NCI-H526 (cell line): ENCODE data around the gene AIFM3.
"Not testable (repeated sequence)": the region's sequence is repeated elsewhere in the genome, so short reads cannot be mapped to it uniquely, and the experiment has no call there.

Source experiments
- DNase-seq, 2 experiments: peaks; one replicate each; lab custom pipeline; 2025; lab: John Stamatoyannopoulos, UW

AIFM3 gene

GRCh38 chr22:20942203-20942902, 24.7 kb upstream of the AIFM3 start:
- DNase-seq, result not testable (repeated sequence)

GRCh38 chr22:20943104-20943933, 23.7 kb upstream of the AIFM3 start:
- no peak for DNase-seq

GRCh38 chr22:20944042-20944441, 23.0 kb upstream of the AIFM3 start:
- no peak for DNase-seq

- DNase-seq, result no peak
These were observed 21.5 kb upstream of the AIFM3 start for GRCh38 chr22:20945578-20945934.

GRCh38 chr22:20946080-20946986, 20.7 kb upstream of the AIFM3 start:
- DNase-seq, result no peak

- DNase-seq, result no peak
These were observed 20.1 kb upstream of the AIFM3 start for GRCh38 chr22:20946991-20947390.

- DNase-seq, result no peak
These were observed 18.6 kb upstream of the AIFM3 start for GRCh38 chr22:20948450-20948849.

GRCh38 chr22:20948989-20949388, 18.1 kb upstream of the AIFM3 start:
- DNase-seq, result no peak

- no peak for DNase-seq
These were observed 17.3 kb upstream of the AIFM3 start for GRCh38 chr22:20949698-20950183.

- no peak for DNase-seq
These were observed 15.7 kb upstream of the AIFM3 start for GRCh38 chr22:20951151-20951931.

- DNase-seq, result peak in 1 of 2 experiments; percentile 25
These were observed 15.1 kb upstream of the AIFM3 start for GRCh38 chr22:20951932-20952380.

GRCh38 chr22:20952544-20953341, 14.3 kb upstream of the AIFM3 start:
- DNase-seq, result peak in 1 of 2 experiments; percentile 63

- no peak for DNase-seq
These were observed 13.8 kb upstream of the AIFM3 start for GRCh38 chr22:20953342-20953608.

- DNase-seq, result no peak
These were observed 13.2 kb upstream of the AIFM3 start for GRCh38 chr22:20953668-20954500.

- DNase-seq, result no peak
These were observed 11.5 kb upstream of the AIFM3 start for GRCh38 chr22:20955548-20955947.

- peak in 1 of 2 experiments; percentile 38 for DNase-seq
These were observed 10.6 kb upstream of the AIFM3 start for GRCh38 chr22:20956258-20957101.

GRCh38 chr22:20957102-20957682, 9.9 kb upstream of the AIFM3 start:
- DNase-seq, result peak in 1 of 2 experiments; percentile 45

- DNase-seq, result peak in 1 of 2 experiments; percentile 62
These were observed 9.2 kb upstream of the AIFM3 start for GRCh38 chr22:20957683-20958431.
